ENCODE results near the gene CPNE8. TPM values are rescaled to one million over a fixed set of nuclear protein-coding genes. Genes with fewer than 3 reads are reported as not detected.
"Not testable (repeated sequence)": the region's sequence is repeated elsewhere in the genome, so short reads cannot be mapped to it uniquely, and the experiment has no call there.

CPNE8 gene
- total RNA-seq, 1 donor from 2014 or later: 32.6 TPM

GRCh38 chr12:38746744-38747143 is 158.6 kb downstream of the CPNE8 start:
- FAIRE-seq (no peak), DNase-seq (ENCODE audit: low spot score in 2 of 2) (no peak)

- DNase-seq (ENCODE audit: low spot score in 2 of 2) (no peak), FAIRE-seq (no peak)
These were observed 159.8 kb downstream of the CPNE8 start for GRCh38 chr12:38745601-38746000.

GRCh38 chr12:38744041-38744440 is 161.3 kb downstream of the CPNE8 start:
- DNase-seq (ENCODE audit: low spot score in 2 of 2) (no peak), FAIRE-seq (no peak)

GRCh38 chr12:38742496-38742895 is 162.9 kb downstream of the CPNE8 start:
- FAIRE-seq; DNase-seq (ENCODE audit: low spot score in 2 of 2): not testable (repeated sequence)

GRCh38 chr12:38736821-38737220 is 168.6 kb downstream of the CPNE8 start:
- no peak for DNase-seq (ENCODE audit: low spot score in 2 of 2)

GRCh38 chr12:38732761-38733160 is 172.6 kb downstream of the CPNE8 start:
- DNase-seq (ENCODE audit: low spot score in 2 of 2) (no peak), FAIRE-seq (no peak)

More at GRCh38 chr12:38736821-38737220, 168.6 kb downstream of the CPNE8 start:
- no peak for FAIRE-seq

GRCh38 chr12:38728894-38729293 is 176.5 kb downstream of the CPNE8 start:
- DNase-seq (ENCODE audit: low spot score in 2 of 2): no peak
- no peak for FAIRE-seq

- DNase-seq (ENCODE audit: low spot score in 2 of 2): no peak
- FAIRE-seq: no peak
These were observed 183.7 kb downstream of the CPNE8 start for GRCh38 chr12:38721611-38722252.

- FAIRE-seq (no peak), DNase-seq (ENCODE audit: low spot score in 2 of 2) (no peak)
These were observed 184.7 kb downstream of the CPNE8 start for GRCh38 chr12:38720661-38721060.

- FAIRE-seq: no peak
- no peak for DNase-seq (ENCODE audit: low spot score in 2 of 2)
These were observed 192.1 kb downstream of the CPNE8 start for GRCh38 chr12:38713294-38713693.

- FAIRE-seq (no peak), DNase-seq (ENCODE audit: low spot score in 2 of 2) (no peak)
These were observed 194.3 kb downstream of the CPNE8 start for GRCh38 chr12:38711054-38711453.

GRCh38 chr12:38708466-38708865 is 196.9 kb downstream of the CPNE8 start:
- FAIRE-seq: no peak
- no peak for DNase-seq (ENCODE audit: low spot score in 2 of 2)

GRCh38 chr12:38707648-38708047 is 197.7 kb downstream of the CPNE8 start:
- no peak for FAIRE-seq
- DNase-seq (ENCODE audit: low spot score in 2 of 2): no peak

GRCh38 chr12:38697289-38697688 is 208.1 kb downstream of the CPNE8 start:
- no peak for FAIRE-seq
- DNase-seq (ENCODE audit: low spot score in 2 of 2): no peak

GRCh38 chr12:38695057-38695456 is 210.3 kb downstream of the CPNE8 start:
- FAIRE-seq (no peak), DNase-seq (ENCODE audit: low spot score in 2 of 2) (no peak)

- DNase-seq (ENCODE audit: low spot score in 2 of 2) (no peak), FAIRE-seq (no peak)
These were observed 214.2 kb downstream of the CPNE8 start for GRCh38 chr12:38691164-38691563.

GRCh38 chr12:38690646-38691045 is 214.7 kb downstream of the CPNE8 start:
- no peak for FAIRE-seq
- DNase-seq (ENCODE audit: low spot score in 2 of 2): no peak

- DNase-seq (ENCODE audit: low spot score in 2 of 2) (no peak), FAIRE-seq (no peak)
These were observed 215.7 kb downstream of the CPNE8 start for GRCh38 chr12:38689704-38690103.

GRCh38 chr12:38689195-38689594 is 216.2 kb downstream of the CPNE8 start:
- no peak for FAIRE-seq
- no peak for DNase-seq (ENCODE audit: low spot score in 2 of 2)

GRCh38 chr12:38682521-38682920 is 222.9 kb downstream of the CPNE8 start:
- DNase-seq (ENCODE audit: low spot score in 2 of 2) (no peak), FAIRE-seq (no peak)

- DNase-seq (ENCODE audit: low spot score in 2 of 2) (no peak), FAIRE-seq (no peak)
These were observed 235.9 kb downstream of the CPNE8 start for GRCh38 chr12:38669530-38669929.

GRCh38 chr12:38669081-38669480 is 236.3 kb downstream of the CPNE8 start:
- no peak for DNase-seq (ENCODE audit: low spot score in 2 of 2)
- peak; percentile 66 for FAIRE-seq

GRCh38 chr12:38666425-38666824 is 239.0 kb downstream of the CPNE8 start:
- no peak for DNase-seq (ENCODE audit: low spot score in 2 of 2)
- no peak for FAIRE-seq
